Parathyroid adenoma (tissue), 2 donors: ENCODE measurements around the gene RORB.
"Not testable (repeated sequence)": the region's sequence is repeated elsewhere in the genome, so short reads cannot be mapped to it uniquely, and the experiment has no call there.

Experiments used
- H2AFZ ChIP-seq: fragments of 300-600 bp; sonication (generic); one replicate; pipeline ENCODE4 v1.7.0; 2017; ENCODE audit warnings: antibody characterized with exemption, mild to moderate bottlenecking
- H3K27ac ChIP-seq: fragments of 300-600 bp; sonication (generic); one replicate; pipeline ENCODE4 v1.7.0; 2017
- H3K27me3 ChIP-seq: fragments of 300-600 bp; sonication (generic); one replicate; pipeline ENCODE4 v1.7.0; 2017; ENCODE audit warnings: low read length; ENCODE audit not compliant: control insufficient read depth, insufficient read depth
- H3K36me3 ChIP-seq: fragments of 300-600 bp; sonication (generic); one replicate; pipeline ENCODE4 v1.7.0; 2017; ENCODE audit warnings: low read length; ENCODE audit not compliant: control insufficient read depth, insufficient read depth
- H3K4me1 ChIP-seq: fragments of 300-600 bp; sonication (generic); one replicate; pipeline ENCODE4 v1.7.0; 2017; ENCODE audit warnings: control low read depth
- H3K4me2 ChIP-seq: fragments of 300-600 bp; sonication (generic); one replicate; pipeline ENCODE4 v1.7.0; 2017; ENCODE audit warnings: low read length
- H3K4me3 ChIP-seq: fragments of 300-600 bp; sonication (generic); one replicate; pipeline ENCODE4 v1.7.0; 2017; ENCODE audit warnings: low read depth, low read length
- H3K79me2 ChIP-seq: fragments of 300-600 bp; sonication (generic); one replicate; pipeline ENCODE4 v1.7.0; 2017; ENCODE audit warnings: control low read depth
- H3K9ac ChIP-seq: fragments of 300-600 bp; sonication (generic); one replicate; pipeline ENCODE4 v1.7.0; 2017; ENCODE audit warnings: mild to moderate bottlenecking
- H3K9me3 ChIP-seq: fragments of 300-600 bp; sonication (generic); one replicate; pipeline ENCODE4 v1.7.0; 2017; ENCODE audit warnings: low read length; ENCODE audit not compliant: control insufficient read depth
- CTCF ChIP-seq: fragments of 300-600 bp; sonication (generic); IDR thresholded peaks from one replicate; pipeline ENCODE4 v1.7.0; 2017; ENCODE audit warnings: antibody characterized with exemption, mild to moderate bottlenecking
- donor health status: primary hyperparathyroidism.

The RORB gene

GRCh38 chr9:74528207-74528606 lies 31.1 kb downstream of the RORB start:
- no peak for TF ChIP-seq CTCF
- Histone ChIP-seq H3K4me1 (no peaks in the 10 kb centered on the region), H3K27ac (no peak overlapping the region), H3K4me2 (no peak overlapping the region), H3K36me3 (no peaks in the 10 kb centered on the region), H3K9me3 (no peaks in the 10 kb centered on the region), H3K79me2 (no peaks in the 10 kb centered on the region), H3K9ac (no peak overlapping the region), H3K4me3 (no peak overlapping the region), H3K27me3 (no peaks in the 10 kb centered on the region), H2AFZ (no peak overlapping the region)

GRCh38 chr9:74530458-74530857 lies 33.3 kb downstream of the RORB start:
- not testable (repeated sequence) for H2AFZ ChIP-seq, H3K9ac ChIP-seq, H3K27ac ChIP-seq, H3K79me2 ChIP-seq, H3K27me3 ChIP-seq, H3K4me1 ChIP-seq, H3K4me2 ChIP-seq, H3K9me3 ChIP-seq, H3K4me3 ChIP-seq, H3K36me3 ChIP-seq

- Histone ChIP-seq H3K9me3 (no peaks in the 10 kb centered on the region), H3K4me2 (no peak overlapping the region), H3K4me1 (no peaks in the 10 kb centered on the region), H2AFZ (no peak overlapping the region), H3K4me3 (no peak overlapping the region), H3K27me3 (no peaks in the 10 kb centered on the region), H3K79me2 (no peaks in the 10 kb centered on the region), H3K9ac (no peak overlapping the region), H3K27ac (no peak overlapping the region), H3K36me3 (no peaks in the 10 kb centered on the region)
- TF ChIP-seq CTCF: no peak
These were observed 36.1 kb downstream of the RORB start for GRCh38 chr9:74533253-74533652.

- no peak overlapping the region for H3K4me2 ChIP-seq
- H3K27ac ChIP-seq: no peak overlapping the region
- no peak for TF ChIP-seq CTCF
- H3K4me3 ChIP-seq: no peak overlapping the region
- H3K27me3 ChIP-seq: no peaks in the 10 kb centered on the region
- no peaks in the 10 kb centered on the region for H3K4me1 ChIP-seq
- no peaks in the 10 kb centered on the region for H3K79me2 ChIP-seq
- no peak overlapping the region for H3K9ac ChIP-seq
- H3K36me3 ChIP-seq: no peaks in the 10 kb centered on the region
- no peaks in the 10 kb centered on the region for H3K9me3 ChIP-seq
- H2AFZ ChIP-seq: no peak overlapping the region
These were observed 37.7 kb downstream of the RORB start for GRCh38 chr9:74534841-74535240.

GRCh38 chr9:74543145-74543544 lies 46.0 kb downstream of the RORB start:
- Histone ChIP-seq H3K9me3 (no peaks in the 10 kb centered on the region), H3K4me2 (no peak overlapping the region), H3K4me1 (no peaks in the 10 kb centered on the region), H2AFZ (no peak overlapping the region), H3K27me3 (no peaks in the 10 kb centered on the region), H3K27ac (no peak overlapping the region), H3K36me3 (no peaks in the 10 kb centered on the region), H3K4me3 (no peak overlapping the region), H3K9ac (no peak overlapping the region), H3K79me2 (no peaks in the 10 kb centered on the region)
- TF ChIP-seq CTCF: no peak
